Prostate gland (tissue), 2 donors: Measurements from ENCODE around the gene GPR89A. TPM values are rescaled to one million over a fixed set of nuclear protein-coding genes. Genes with fewer than 3 reads are reported as not detected.
"Not testable (repeated sequence)": the region's sequence is repeated elsewhere in the genome, so short reads cannot be mapped to it uniquely, and the experiment has no call there.

Experiments
- DNase-seq: peaks from one replicate; pipeline ENCODE4 v3.0.0-alpha.2; 2019; ENCODE audit warnings: low spot score
- H3K27ac ChIP-seq, 2 donors: fragments of 200-600 bp; sonication (generic); 2 replicates each; pipeline ENCODE4 v1.5.1; 2017 to 2019
- H3K27me3 ChIP-seq: fragments of 200-600 bp; sonication (generic); replicated peaks from 2 replicates; pipeline ENCODE4 v1.5.1; 2019; ENCODE audit not compliant: insufficient read depth
- H3K36me3 ChIP-seq, 2 donors: fragments of 200-600 bp; sonication (generic); 1 replicate in 1 of 2; 2 replicates in 1 of 2; pipeline versions ENCODE4 v1.5.1 to v1.8.1; 2017 to 2019
- H3K4me1 ChIP-seq: fragments of 200-600 bp; sonication (generic); replicated peaks from 2 replicates; pipeline ENCODE4 v1.5.1; 2019
- H3K4me3 ChIP-seq, 2 donors: fragments of 200-600 bp; sonication (generic); 2 replicates each; pipeline ENCODE4 v1.5.1; 2017 to 2019
- H3K9me3 ChIP-seq: fragments of 200-600 bp; sonication (generic); 2 replicates; pipeline ENCODE4 v1.5.1; 2017
- WGBS: methylation state at CpG from one replicate; pipeline ENCODE4 v1.1.5; 2018; 5-methylcytosine and 5-hydroxymethylcytosine counted together
- intact Hi-C: fragments of 100-400 bp; cut with DNase I; formaldehyde crosslinking; loops from one replicate; pipeline ENCODE4 v1.14.2; 2022
- total RNA-seq, 2 donors: library from RNA; depleted of rRNA; stranded (reverse); fragments of >200 nt; gene quantifications; one replicate each; pipeline ENCODE4 v1.1.0, GENCODE V29; 2016

The GPR89A gene
- total RNA-seq, 2 donors from 2014 or later: 14.5 to 30.1 TPM

DNA sequence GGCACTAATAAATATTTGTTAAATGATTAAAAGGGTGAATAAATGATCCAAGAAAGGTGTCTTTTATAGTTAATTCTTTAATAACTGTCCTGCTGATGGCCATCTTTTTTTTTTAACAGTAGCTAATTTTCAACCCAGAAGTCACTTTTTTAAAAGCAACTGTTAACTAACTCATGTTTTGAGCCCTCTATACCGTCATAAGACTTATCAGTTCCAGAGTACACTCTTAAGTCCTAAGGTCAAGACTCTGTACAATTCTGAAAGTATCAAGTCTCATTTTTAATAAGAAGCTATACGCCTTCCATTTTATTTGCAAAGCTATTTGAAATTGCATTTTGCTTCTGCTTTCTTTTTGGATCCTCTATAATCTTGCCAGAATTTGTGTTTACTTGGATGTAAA is 3.0 kb downstream of the GPR89A start:
- intact Hi-C loops, H3K4me1 ChIP-seq, H3K27me3 ChIP-seq, H3K36me3 ChIP-seq, DNase-seq, H3K9me3 ChIP-seq, H3K4me3 ChIP-seq, H3K27ac ChIP-seq: not testable (repeated sequence)
- WGBS: 87% methylated on average over 2 of the region's 2 CpGs

DNA sequence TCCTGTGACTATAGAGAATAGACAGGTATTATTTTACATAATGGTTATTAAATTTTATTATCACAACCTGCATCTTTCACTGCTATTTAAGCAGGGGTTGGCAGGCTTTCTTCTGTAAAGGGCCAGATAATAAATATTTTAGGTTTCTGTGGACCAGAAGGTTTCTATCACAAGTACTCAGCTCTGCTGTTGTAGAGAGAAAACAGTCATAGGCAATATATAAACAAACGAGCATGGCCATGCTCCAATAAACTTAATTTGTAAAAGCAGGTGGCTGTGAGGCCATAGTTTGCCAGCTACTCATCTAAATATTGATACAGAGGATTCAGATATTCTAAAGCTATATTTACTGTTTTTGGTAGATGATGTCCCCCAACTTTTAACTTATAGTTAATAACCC is 12.3 kb downstream of the GPR89A start:
- H3K4me1 ChIP-seq, H3K27me3 ChIP-seq, DNase-seq, H3K27ac ChIP-seq, H3K36me3 ChIP-seq, H3K9me3 ChIP-seq, intact Hi-C loops, H3K4me3 ChIP-seq: not testable (repeated sequence)
- WGBS: 35% methylated on average over 1 of the region's 1 CpG

DNA sequence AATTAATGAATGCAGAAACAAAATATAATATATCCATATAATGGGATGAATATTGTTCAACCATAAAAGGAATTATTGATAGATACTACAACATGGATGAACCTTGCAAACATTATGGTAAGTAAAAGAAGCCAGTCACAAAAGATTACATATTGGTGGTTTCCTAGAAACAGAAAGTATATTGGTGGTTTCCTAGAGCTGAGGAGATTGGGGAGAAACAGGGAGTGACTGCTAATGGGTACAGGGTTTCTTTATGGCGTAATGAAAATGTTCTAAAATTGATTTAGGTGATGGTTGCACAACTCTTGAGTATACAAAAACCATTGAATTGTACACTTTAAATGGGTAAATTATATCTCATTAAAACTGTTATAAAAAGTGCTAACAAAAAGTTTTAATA is 14.4 kb downstream of the GPR89A start:
- H3K4me3 ChIP-seq, H3K9me3 ChIP-seq, DNase-seq, H3K27ac ChIP-seq, H3K4me1 ChIP-seq, intact Hi-C loops, H3K27me3 ChIP-seq, H3K36me3 ChIP-seq: not testable (repeated sequence)
- WGBS: no CpG with 5 or more reads among the region's 1 CpG

DNA sequence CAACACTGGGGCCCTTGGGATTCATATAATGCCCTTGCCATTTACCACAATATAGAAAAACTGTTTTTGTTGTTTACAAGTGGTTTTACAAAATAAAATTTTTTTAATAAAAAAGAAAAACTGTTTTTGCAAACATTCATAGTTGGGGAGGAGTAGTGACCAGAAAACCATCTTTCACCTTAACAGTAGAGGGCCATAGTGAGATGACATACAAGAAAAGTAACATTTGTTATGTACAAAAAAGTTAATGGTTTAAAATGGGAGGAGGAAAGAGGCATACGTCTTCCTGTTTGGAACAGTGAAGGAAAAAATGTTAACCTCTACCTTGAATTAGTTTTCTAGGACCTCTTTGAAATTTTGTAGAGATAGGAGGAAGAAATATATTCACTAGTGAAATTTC is 28.4 kb downstream of the GPR89A start:
- intact Hi-C loops, DNase-seq: not testable (repeated sequence)

DNA sequence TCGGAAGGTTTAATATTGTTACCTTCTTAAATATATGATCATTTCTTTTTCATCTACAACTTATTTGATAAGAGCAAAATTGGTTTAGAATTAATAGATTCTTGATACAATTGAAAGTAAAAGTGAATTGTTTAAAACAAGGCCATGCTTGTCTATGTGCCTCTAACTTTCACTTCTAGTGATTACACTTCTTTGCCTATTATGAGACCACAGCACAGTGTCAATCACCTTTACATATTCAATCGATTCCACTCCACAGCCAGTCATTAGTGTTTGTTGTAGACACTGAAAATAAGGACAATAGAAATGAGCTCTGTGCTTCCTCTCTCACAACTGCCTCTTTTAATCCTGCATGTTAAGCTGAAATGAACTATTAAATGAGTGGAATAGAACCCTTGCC is 34.1 kb downstream of the GPR89A start:
- DNase-seq, H3K27ac ChIP-seq, H3K9me3 ChIP-seq, intact Hi-C loops, H3K4me1 ChIP-seq, H3K27me3 ChIP-seq, H3K36me3 ChIP-seq, H3K4me3 ChIP-seq: not testable (repeated sequence)
- WGBS: 100% methylated on average over 1 of the region's 2 CpGs

More for the DNA sequence above, 28.4 kb downstream of the GPR89A start:
- not testable (repeated sequence) for H3K4me1 ChIP-seq, H3K9me3 ChIP-seq, H3K36me3 ChIP-seq, H3K27ac ChIP-seq, H3K4me3 ChIP-seq, H3K27me3 ChIP-seq
- 56% methylated on average over 1 of the region's 1 CpG for WGBS

DNA sequence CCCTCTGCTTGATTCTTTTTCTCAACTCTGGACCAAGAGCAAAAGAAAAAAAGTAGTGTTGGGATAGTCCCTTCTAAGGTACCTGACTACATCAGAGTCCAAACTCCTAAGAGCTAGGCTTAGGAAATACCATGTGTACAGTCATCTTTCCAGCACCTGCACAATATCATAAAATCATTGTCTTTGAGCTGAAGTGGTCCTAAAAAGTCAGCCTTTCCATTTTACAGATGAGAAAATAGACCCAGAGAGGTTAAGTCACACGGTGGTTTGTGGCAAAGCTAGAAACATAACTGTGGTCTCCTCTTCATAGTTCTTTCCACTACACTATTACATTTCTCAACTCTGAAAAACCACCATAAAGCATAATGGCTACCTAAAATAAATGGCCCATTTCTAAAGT is 36.2 kb downstream of the GPR89A start:
- H3K9me3 ChIP-seq, H3K4me3 ChIP-seq, H3K27me3 ChIP-seq, H3K4me1 ChIP-seq, intact Hi-C loops, DNase-seq, H3K27ac ChIP-seq, H3K36me3 ChIP-seq: not testable (repeated sequence)
- WGBS: no CpG with 5 or more reads among the region's 1 CpG

DNA sequence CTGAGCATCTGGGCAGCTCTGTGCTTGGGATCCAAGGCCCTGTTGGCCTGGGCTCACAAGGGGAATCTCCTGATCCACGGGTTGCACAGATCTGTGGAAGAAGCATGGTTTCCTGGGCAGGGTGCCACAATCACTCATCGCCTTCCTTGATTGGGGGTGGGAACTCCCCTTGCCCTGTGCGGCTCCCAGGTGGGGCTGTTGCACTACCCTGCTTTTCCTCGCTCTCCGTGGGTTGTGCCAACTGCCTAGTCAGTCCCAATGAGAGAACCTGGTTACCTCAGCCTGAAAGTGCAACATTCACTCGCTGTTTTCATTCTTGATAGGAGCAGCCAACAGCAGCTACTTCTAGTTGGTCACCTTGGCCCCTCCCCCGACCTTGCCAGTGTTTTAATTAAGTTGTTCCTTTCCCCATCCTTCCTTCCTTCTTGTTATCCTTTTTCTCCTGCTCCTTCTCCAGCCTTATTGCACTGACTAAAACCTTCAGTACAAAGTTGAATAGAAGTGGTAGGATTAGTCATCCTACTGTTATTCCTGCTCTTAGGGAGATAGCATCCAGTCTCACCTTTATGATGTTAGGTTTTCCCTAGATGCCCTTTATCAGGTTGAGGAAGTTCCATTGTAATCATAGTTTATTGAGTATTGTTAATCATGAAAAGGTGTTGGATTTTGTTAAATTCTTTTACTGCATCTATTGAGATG is 48.6 kb downstream of the GPR89A start:
- WGBS: 85% methylated on average over 2 of the region's 7 CpGs

DNA sequence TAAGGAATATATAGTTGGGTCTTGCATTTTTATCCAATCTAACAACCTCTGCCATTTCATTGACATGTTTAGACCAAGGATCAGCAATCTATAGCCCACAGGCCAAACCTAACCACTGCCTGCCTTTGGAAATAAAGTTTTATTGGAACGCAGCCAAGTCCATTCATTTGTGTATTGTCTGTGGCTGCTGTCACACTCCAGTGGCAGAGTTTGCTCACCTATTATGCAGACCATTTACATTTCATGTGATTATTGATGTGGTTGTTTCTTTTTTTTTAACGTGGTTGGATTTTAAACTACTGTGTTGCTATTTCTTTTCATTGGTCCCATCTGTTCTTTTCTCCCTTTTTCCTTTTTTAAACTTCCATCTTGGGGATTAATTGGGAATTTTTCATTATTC is 54.7 kb downstream of the GPR89A start:
- H3K9me3 ChIP-seq, H3K27me3 ChIP-seq, DNase-seq, H3K4me3 ChIP-seq, H3K27ac ChIP-seq, H3K4me1 ChIP-seq, intact Hi-C loops, H3K36me3 ChIP-seq: not testable (repeated sequence)
- WGBS: 47% methylated on average over 2 of the region's 2 CpGs

More for the DNA sequence above, 48.6 kb downstream of the GPR89A start:
- intact Hi-C loops, H3K9me3 ChIP-seq, H3K4me3 ChIP-seq, H3K27ac ChIP-seq, H3K27me3 ChIP-seq, H3K4me1 ChIP-seq, H3K36me3 ChIP-seq, DNase-seq: not testable (repeated sequence)

DNA sequence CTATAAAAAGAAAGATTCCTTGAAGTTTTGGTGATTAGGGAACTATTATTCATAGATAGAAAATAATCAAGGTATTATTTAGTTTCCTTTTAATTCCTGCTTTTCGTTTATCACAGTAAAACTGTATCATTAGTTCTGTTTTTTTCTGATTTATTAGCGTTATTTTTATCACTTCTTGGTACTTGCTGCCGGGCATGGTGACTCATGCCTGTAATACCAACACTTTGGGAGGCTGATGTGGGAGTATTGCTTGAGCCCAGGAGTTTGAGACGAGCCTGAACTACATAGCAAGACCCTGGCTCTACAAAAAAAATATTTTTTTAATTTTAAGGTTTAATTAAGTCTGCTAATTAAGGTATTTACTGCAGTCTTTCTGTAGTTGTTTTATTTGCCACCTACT is 57.2 kb downstream of the GPR89A start:
- H3K27ac ChIP-seq, H3K4me1 ChIP-seq, H3K4me3 ChIP-seq, H3K36me3 ChIP-seq, intact Hi-C loops, H3K27me3 ChIP-seq, DNase-seq, H3K9me3 ChIP-seq: not testable (repeated sequence)
- 60% methylated on average over 4 of the region's 4 CpGs for WGBS

DNA sequence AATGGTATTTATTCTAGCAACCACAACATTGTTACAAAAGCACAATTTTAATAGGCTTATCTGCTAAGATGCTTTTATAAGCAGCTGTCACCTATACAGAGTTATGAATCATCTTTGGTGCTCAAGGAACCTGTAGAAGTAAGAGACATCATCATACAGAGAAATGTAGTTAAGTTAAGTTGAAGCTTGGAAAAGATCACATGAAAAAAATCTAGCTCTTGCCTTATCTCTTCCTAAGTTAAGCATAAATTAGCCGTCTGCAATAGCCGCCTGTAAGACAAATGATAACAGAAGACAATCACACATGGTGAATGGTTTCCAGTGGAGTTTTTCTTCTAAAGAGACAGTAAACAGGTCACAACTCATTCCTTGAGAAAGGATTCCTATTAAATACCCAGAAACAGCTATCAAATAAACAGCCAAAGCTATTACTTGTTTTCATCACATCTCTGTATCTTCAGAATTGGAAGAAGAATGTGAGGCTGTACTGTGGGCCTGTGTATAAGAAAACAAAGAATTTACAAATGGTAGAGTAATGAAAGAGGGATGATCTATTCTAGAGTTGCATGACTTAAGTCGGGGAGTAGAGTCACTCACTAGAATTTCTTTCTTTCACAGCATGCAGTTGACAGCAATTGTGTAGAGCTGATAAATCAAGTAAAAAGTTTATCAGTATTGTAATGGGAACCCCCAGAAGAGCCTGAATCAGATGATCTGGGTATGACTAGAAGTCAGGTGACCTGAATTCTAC is 63.4 kb downstream of the GPR89A start:
- H3K36me3 ChIP-seq, H3K27me3 ChIP-seq, DNase-seq, H3K4me1 ChIP-seq, intact Hi-C loops, H3K9me3 ChIP-seq, H3K27ac ChIP-seq, H3K4me3 ChIP-seq: not testable (repeated sequence)
- WGBS: 83% methylated on average over 2 of the region's 3 CpGs

DNA sequence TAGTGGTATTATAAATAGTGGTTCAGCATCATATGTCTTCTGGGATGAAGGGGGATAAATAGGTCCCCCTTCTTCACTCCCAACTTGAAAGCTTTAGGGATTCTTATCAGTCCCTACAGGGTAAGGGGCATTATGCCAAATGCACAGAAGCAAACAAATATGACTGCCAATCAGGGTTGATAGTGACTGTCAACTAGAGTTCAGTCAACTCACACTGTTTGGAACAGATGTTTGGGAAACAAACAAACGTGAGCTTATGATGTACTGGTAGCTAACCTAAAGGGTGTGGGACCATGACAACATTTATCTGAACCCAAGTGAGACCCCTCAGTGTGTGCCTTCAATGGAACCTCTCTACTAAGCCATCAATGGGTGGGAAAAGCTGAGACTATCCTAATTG is 65.4 kb downstream of the GPR89A start:
- H3K27ac ChIP-seq, H3K9me3 ChIP-seq, H3K4me3 ChIP-seq, H3K4me1 ChIP-seq, H3K36me3 ChIP-seq, H3K27me3 ChIP-seq, DNase-seq, intact Hi-C loops: not testable (repeated sequence)
- WGBS: no CpG with 5 or more reads among the region's 1 CpG

DNA sequence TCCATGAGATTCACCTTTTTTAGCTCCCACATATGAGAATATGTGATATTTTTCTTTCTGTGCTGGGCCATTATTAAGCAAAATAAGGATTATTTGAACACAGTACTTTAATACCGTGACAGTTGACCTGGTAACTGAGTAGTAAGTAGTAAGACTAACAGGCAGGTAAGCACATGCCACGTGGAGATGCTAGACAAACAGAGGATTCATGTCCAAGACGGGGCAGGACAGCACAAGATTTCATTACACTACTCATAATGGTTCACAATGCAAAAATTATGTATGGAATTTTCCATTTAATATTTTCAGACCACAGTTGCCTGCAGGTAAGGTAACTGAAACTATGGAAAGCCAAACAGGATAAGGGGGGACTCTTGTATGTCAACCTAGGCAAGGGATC is 77.1 kb downstream of the GPR89A start:
- DNase-seq: peak; percentile 13
- 33% methylated on average over 1 of the region's 3 CpGs for WGBS
- H3K36me3 ChIP-seq, intact Hi-C loops, H3K4me3 ChIP-seq, H3K27ac ChIP-seq, H3K9me3 ChIP-seq, H3K27me3 ChIP-seq, H3K4me1 ChIP-seq: not testable (repeated sequence)

DNA sequence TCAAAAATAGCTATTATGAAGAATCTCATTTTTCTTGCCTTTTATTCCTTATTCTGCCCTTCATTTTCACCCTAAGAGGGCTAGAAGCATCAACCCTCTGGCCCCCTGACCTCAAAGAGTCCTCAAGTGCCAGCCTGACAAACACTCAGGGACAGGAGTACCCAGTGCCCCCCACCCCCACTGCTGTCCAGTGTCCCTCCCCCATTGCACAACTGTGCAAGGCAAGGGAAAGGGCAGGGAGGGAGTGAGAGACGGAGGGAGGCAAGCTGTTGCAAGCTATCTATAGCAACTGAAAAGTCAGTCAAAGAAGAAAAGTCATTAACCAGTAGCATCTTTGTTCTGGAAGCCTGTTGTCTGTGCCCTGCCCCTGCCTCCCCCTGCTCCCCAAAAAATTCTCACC is 78.3 kb downstream of the GPR89A start:
- H3K36me3 ChIP-seq, H3K9me3 ChIP-seq, H3K27ac ChIP-seq, H3K4me3 ChIP-seq, DNase-seq, intact Hi-C loops, H3K27me3 ChIP-seq, H3K4me1 ChIP-seq: not testable (repeated sequence)
- 100% methylated on average over 1 of the region's 1 CpG for WGBS
